ENCODE measurements around the gene LGI4.

DNA sequence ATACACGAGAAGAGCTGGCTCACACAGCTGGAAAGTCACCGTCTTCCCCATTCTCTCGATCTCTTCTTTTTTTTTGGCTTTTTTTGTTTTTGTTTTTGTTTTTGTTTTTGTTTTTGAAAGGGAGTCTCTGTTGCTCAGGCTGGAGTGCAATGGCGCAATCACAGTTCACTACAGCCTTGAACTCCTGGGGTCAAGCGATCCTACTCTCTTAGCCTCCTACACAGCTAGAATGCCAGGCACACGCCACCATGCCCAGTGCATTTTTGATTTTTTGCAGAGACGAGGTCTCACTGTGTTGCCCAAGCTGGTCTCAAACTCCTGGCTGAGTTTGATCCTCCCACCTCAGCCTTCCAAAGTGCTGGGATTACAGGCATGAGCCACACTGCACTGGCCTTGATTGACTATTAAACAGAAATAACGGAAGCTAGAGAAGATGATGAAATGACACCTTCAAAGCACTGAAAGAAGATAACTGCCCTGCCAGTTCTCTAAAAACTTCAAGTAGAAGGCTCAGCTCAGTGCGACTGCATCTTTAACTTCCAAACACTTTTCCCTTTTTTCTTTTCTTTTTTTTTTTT lies 15.2 kb downstream of the LGI4 start:
- no peak for TF ChIP-seq POLR2A (IDR thresholded peaks at IDR 0.05)
- TF ChIP-seq, protein P1, sequence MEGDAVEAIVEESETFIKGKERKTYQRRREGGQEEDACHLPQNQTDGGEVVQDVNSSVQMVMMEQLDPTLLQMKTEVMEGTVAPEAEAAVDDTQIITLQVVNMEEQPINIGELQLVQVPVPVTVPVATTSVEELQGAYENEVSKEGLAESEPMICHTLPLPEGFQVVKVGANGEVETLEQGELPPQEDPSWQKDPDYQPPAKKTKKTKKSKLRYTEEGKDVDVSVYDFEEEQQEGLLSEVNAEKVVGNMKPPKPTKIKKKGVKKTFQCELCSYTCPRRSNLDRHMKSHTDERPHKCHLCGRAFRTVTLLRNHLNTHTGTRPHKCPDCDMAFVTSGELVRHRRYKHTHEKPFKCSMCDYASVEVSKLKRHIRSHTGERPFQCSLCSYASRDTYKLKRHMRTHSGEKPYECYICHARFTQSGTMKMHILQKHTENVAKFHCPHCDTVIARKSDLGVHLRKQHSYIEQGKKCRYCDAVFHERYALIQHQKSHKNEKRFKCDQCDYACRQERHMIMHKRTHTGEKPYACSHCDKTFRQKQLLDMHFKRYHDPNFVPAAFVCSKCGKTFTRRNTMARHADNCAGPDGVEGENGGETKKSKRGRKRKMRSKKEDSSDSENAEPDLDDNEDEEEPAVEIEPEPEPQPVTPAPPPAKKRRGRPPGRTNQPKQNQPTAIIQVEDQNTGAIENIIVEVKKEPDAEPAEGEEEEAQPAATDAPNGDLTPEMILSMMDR (IDR thresholded peaks at IDR 0.05): no peak
- TF ChIP-seq EP300 (IDR thresholded peaks at IDR 0.05): no peak
- TF ChIP-seq POLR2AphosphoS5 (IDR thresholded peaks at IDR 0.05): no peak
